Skeletal muscle satellite cell (primary cell): ENCODE results near the gene LTK.

ENCODE experiments used
- H3K27me3 ChIP-seq: 2 replicates; pipeline ENCODE4 v1.7.0; 2013; ENCODE audit warnings: low read length; ENCODE audit not compliant: control insufficient read depth, insufficient read depth
- H3K36me3 ChIP-seq: 2 replicates; pipeline ENCODE4 v1.7.0; 2013; ENCODE audit warnings: mild to moderate bottlenecking, control low read depth, low read length; ENCODE audit not compliant: insufficient read depth
- H3K4me1 ChIP-seq: 2 replicates; pipeline ENCODE4 v1.7.0; 2013; ENCODE audit warnings: low read length; ENCODE audit not compliant: control insufficient read depth, insufficient read depth
- H3K4me2 ChIP-seq: 2 replicates; pipeline ENCODE4 v1.7.0; 2013; ENCODE audit warnings: mild to moderate bottlenecking, low read length
- H3K4me3 ChIP-seq: 2 replicates; pipeline ENCODE4 v1.7.0; 2013; ENCODE audit warnings: low read length
- H3K9ac ChIP-seq: 2 replicates; pipeline ENCODE4 v1.7.0; 2013; ENCODE audit warnings: mild to moderate bottlenecking, low read depth, low read length, moderate library complexity
- H3K9me3 ChIP-seq: replicated peaks from 2 replicates; pipeline ENCODE4 v1.7.0; 2013; ENCODE audit warnings: mild to moderate bottlenecking, control low read depth, low read length

The LTK gene

DNA sequence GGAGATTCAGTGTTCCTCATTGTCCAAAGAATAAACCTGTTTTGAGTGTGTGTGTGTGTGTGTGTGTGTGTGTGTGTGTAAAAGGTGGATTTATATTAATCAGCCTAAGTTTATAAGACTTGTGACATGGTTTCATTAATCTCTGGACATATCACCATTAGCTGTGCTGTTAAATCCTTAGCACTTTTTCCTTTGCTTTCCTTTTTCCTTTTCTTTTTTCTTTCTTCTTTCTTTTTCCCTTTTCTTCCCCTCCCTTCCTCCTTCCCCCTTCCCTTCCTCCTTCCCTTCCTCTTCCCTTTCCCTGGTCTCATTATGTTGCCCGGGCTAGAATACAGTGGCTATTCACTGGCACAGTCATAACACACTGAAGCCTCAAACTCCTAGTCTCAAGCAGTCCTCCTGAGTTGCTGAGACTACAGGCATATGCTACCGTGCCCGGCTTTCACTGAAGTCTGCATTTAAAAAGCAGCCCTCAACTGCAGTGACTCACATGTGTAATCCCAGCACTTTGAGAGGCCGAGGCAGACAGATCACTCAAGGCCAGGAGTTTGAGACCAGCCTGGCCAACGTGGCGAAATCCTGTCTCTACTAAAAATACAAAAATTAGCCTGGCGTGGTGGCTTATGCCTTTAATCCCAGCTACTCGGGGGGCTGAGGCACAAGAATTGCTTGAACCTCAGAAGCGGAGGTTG is 48.6 kb downstream of the LTK start:
- Histone ChIP-seq H3K9me3 (no peaks in the 10 kb centered on the region), H3K4me1 (no peaks in the 10 kb centered on the region), H3K36me3 (peaks cover 38% of the 10 kb centered on the region), H3K4me2 (no peak overlapping the region), H3K27me3 (no peaks in the 10 kb centered on the region), H3K9ac (no peak overlapping the region), H3K4me3 (no peak overlapping the region)

DNA sequence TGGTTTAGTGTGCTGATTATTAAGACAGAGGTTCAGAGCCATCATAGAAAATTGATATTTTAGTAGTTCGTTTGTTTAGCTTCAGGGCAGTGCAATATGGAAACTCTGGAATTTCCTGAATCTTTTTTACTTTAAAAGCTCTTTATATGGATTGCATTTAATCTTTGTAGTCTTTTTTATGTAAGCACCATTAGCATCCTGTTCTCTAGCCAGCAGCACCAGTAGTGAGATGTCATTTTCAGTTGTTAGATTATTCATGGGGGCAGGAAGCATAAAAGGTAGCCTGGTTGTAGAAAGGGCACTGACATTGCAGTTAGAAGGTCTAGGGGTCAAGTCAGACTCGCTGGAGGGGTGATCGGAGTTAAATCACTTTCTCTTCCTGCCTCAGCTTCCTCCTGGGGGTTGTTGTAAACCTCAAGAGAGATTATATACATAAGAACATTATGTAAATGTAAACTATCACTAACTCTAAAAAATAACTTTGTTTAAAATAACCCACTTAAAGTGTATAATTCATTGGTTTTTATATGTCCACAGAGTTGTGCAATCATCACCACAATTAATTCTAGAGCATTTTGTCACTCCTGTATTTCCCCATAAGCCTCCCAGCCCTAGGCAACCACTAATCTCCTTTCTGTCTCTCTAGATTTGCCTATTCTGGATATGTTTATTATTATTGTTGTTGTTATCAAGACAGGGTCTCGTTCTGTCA is 51.4 kb downstream of the LTK start:
- no peaks in the 10 kb centered on the region for H3K27me3 ChIP-seq
- H3K9me3 ChIP-seq: no peaks in the 10 kb centered on the region
- H3K4me2 ChIP-seq: no peak overlapping the region
- no peak overlapping the region for H3K9ac ChIP-seq
- no peaks in the 10 kb centered on the region for H3K4me1 ChIP-seq
- H3K36me3 ChIP-seq: peaks cover 43% of the 10 kb centered on the region
- H3K4me3 ChIP-seq: no peak overlapping the region
